HTERT RPE-1 (cell line): ENCODE data around the gene RIPK3.
"Not testable (repeated sequence)": the region's sequence is repeated elsewhere in the genome, so short reads cannot be mapped to it uniquely, and the experiment has no call there.

Source experiments
- in situ Hi-C: fragments of 300-500 bp; cut with MboI; formaldehyde crosslinking; loops from 4 replicates; pipeline ENCODE4 v1.14.3; 2020; ENCODE audit warnings: low sequenced_read_pairs

RIPK3 gene

GRCh38 chr14:24339284-24340151 is at the start of gene RIPK3:
Gene RIPK3 (minus strand): TSS chr14:24339991. CDS start chr14:24339826, 165 bp downstream.
- in situ Hi-C loops: no loop called here

DNA sequence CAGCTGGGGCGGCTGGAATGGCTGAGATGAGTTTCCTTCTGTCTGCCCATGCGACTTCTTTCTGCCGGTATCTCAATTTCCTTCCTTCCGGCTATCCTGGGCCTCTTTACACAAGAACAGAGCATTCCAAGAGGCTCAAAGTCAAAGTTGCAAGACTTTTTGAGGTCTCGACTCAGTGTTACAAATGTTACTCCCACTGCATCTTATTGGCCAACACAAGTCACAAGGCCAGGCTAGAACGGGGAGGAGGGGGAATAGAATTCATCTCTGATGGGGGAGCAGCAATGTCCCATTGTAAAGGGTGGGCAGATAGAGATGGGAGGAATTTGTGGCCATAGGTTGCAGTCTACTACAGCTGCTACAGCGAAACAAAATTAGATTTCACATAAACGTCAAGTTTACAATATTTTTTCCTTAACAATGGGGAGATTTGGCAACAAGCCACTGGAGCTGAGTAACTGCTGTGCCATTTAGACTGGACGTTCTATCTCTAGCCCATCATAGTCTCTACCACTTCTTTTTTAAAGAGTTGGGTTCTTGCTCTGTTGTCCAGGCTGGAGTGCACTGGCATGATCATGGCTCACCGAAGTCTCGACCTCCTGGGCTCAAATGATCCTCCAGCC is 49.5 kb upstream of the RIPK3 start:
- in situ Hi-C loops: no loop called here

GRCh38 chr14:24388474-24389179 is 48.8 kb upstream of the RIPK3 start:
- in situ Hi-C loops: no loop called here

DNA sequence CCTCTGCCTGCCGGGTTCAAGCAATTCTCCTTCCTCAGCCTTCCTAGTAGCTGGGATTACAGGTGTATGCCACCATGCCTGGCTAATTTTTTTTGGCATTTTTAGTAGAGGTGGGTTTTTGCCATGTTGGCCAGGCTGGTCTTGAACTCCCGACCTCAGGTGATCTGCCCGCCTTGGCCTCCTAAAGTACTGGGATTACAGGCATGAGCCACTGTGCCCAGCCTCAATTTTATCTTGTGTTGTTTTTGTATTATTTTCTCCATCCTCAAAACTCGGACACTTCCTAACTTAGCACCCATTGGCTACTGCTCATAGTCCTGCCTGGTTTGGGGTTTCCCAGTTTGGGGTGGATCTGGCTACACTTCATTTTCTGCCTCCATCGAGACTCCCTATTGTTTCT is 47.8 kb upstream of the RIPK3 start:
- in situ Hi-C loops: not testable (repeated sequence)

GRCh38 chr14:24387009-24387345 is 47.2 kb upstream of the RIPK3 start:
- in situ Hi-C loops: no loop called here

DNA sequence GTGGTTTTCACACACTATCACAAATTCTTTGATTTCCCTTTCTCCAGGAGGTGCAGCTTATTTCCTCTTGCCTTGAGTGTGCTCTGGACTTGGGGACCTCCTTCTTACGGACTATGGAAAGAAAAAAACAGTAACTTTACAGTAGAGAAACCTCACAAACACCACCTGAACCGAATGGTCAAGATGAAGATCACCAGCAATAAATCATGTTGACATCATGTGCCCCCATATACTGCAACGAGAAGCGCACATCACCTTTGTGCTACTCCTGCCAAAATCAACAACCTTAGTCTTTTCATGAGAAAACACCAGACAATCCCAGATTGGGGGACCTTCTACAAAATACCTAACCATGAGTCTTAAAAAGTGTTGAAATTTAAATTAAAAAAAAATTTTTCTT is 45.7 kb upstream of the RIPK3 start:
- in situ Hi-C loops: no loop called here

GRCh38 chr14:24384169-24384568 is 44.4 kb upstream of the RIPK3 start:
- in situ Hi-C loops: no loop called here

- in situ Hi-C loops: no loop called here
Measured at GRCh38 chr14:24382064-24382371, 42.2 kb upstream of the RIPK3 start.

GRCh38 chr14:24381363-24382063 is 41.7 kb upstream of the RIPK3 start:
- in situ Hi-C loops: no loop called here

DNA sequence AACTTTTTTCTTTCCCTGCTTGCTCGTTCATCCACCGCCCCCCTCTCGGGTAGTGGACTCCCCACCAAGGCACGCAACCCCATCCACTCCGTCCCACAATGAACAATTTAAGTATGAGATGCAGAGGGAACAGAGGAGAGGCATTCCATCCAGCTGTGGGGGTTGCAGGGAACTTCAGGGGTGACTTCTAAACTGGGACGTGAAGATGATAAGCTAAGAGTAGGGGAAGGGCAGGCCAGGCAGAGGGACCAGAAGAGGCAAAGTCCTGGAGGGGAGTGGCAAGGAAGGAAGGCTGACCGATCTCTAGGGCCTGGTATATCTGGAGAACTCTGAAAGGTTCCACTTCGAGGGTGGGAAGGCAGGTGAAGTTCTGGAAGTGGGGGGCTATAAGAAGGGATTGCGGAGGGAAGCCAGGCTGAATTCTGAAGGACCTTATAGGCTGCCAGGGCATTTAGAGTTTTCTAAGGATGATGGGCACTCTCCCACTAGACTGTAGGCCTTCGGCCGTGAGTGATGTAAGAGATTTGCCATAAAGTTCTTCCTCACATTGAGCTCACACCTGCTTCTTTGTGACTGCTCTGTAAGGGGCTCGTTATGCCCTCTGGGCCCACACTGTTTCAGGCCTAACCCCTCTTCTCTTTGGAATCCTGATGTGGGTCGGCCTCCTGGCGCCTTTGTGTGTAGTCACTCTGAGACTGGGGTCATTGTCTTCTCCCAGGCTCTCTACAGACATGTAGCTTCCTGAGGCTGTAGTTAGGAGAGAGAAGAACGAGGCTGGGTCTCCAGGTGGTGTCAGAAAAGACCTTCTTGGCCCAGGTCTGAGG is 40.3 kb upstream of the RIPK3 start:
- in situ Hi-C loops: no loop called here

GRCh38 chr14:24378981-24379906 is 39.5 kb upstream of the RIPK3 start:
- in situ Hi-C loops: no loop called here

- in situ Hi-C loops: no loop called here
Measured at GRCh38 chr14:24378327-24378726, 38.5 kb upstream of the RIPK3 start.

DNA sequence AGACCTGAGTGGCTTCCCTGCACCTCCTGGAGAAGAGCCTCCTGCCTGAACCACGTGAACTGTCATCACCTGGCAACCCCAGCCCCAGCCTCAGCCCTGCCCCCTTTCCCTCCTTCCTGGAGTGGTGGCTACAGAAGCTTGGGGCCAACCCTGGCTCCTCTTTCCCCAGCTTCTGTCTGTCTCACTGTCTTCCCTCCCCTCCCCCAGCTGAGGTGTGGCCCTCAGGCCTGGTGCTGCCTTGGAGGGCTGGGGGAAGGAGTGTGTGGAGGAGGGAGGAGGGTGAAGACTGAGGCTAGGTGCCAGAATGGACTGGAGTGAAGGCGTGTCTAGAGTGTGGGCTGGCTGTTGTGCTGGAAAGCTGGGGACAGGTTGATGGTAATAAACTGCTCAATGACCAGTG is 37.9 kb upstream of the RIPK3 start:
- in situ Hi-C loops: no loop called here

GRCh38 chr14:24377126-24377525 is 37.3 kb upstream of the RIPK3 start:
- in situ Hi-C loops: no loop called here

DNA sequence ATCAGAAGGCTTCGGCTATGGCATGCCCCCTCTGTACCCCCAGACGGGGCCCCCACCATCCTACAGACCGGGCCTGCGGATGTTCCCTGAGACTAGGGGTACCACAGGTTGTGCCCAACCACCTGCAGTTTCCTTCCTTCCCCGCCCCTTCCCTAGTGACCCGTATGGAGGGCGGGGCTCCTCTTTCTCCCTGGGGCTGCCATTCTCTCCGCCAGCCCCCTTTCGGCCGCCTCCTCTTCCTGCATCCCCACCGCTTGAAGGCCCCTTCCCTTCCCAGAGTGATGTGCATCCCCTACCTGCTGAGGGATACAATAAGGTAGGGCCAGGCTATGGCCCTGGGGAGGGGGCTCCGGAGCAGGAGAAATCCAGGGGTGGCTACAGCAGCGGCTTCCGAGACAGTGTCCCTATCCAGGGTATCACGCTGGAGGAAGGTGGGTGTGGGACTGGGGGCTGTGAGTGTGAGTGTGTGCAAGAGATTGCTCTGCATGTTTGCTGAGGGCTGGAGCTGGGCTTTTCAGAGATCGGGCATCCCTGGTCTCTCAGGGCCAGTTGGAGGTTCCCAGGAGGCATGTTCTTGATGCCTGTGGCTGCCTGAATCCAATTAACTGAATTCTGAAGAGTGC is 36.8 kb upstream of the RIPK3 start:
- in situ Hi-C loops: no loop called here

GRCh38 chr14:24372701-24373416 is 33.1 kb upstream of the RIPK3 start:
- in situ Hi-C loops: no loop called here

- in situ Hi-C loops: not testable (repeated sequence)
Measured at GRCh38 chr14:24371605-24372004, 31.8 kb upstream of the RIPK3 start.

DNA sequence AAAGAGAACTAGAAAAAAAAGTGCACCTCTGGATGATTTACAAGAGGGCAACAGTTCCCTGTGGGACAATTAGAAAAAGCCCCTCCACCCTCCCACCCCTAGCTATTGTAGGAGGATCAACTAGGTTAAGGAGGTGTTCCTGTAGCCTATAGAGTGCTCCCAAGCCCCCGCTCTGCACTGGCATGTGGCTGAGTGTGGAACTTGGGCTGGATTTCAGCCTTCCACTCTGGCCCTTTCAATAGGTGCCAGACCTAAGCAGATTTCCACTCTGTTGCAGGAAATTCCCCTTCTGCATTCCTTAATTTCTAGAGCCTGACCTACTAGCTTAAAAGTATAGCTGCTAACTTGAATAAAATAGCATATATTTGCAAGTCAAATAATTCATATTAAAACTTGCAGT is 31.0 kb upstream of the RIPK3 start:
- in situ Hi-C loops: no loop called here
